ENCODE results near the gene MTCL3.
"Not testable (repeated sequence)": the region's sequence is repeated elsewhere in the genome, so short reads cannot be mapped to it uniquely, and the experiment has no call there.

MTCL3 gene

DNA sequence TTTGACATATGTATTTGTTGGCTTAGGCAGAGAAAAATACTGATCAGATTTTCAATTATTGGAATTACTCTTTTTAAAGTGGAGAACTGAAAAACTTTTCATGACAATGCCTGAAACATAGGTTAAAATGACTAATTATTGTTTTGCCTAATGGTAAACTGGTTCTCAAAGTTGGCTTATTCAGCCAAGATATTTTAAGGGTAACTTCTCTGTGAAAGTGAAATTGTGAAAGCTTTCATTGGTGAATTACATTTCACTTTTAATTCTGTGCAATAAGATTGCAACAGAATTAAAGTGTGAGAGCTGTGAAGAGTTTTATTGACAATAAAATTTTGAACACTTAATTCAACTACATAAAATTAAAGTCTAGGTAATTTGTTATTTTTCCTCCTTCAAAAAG lies 84.5 kb downstream of the MTCL3 start:
- no peak for DNase-seq

GRCh38 chr6:127428562-127428961 lies 90.6 kb downstream of the MTCL3 start:
- not testable (repeated sequence) for DNase-seq

DNA sequence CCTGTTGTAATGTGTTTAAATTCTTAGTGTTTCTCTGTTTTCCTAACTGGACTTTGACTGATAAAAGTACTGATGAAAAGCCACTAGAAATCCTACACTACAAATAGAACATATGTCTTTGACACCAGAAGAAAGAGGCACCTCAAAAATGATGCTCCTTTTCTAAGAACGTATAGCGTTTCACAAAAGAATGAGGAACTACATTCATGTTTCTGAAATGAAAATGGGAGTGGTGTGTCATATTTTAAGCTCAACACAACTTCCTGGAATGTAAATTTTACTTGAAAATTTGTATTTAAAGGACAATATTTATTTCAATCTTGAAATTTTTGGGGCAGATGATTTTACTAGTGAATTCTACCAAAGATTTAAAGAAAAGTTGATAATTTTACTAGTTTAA lies 95.2 kb downstream of the MTCL3 start:
- DNase-seq: no peak
